HG02852 (cell line): ENCODE results near the gene TMEM45A.
"Not testable (repeated sequence)": the region's sequence is repeated elsewhere in the genome, so short reads cannot be mapped to it uniquely, and the experiment has no call there.

Experiments
- ATAC-seq: cut with Tn5 transposase; IDR thresholded peaks from one replicate; pipeline ENCODE4 v1.9.1; 2021; ENCODE audit warnings: mild to moderate bottlenecking, moderate library complexity; ENCODE audit not compliant: unreplicated experiment

The TMEM45A gene

GRCh38 chr3:100482176-100482575 lies 10.2 kb upstream of the TMEM45A start:
- ATAC-seq, result no peak

GRCh38 chr3:100483529-100483928 lies 8.9 kb upstream of the TMEM45A start:
- ATAC-seq, result no peak

- no peak for ATAC-seq
These were observed 5.6 kb upstream of the TMEM45A start for GRCh38 chr3:100486808-100487207.

GRCh38 chr3:100489118-100489517 lies 3.3 kb upstream of the TMEM45A start:
- no peak for ATAC-seq

- ATAC-seq, result no peak
These were observed 4.4 kb downstream of the TMEM45A start for GRCh38 chr3:100496711-100497261.

GRCh38 chr3:100499651-100500050 lies 7.2 kb downstream of the TMEM45A start:
- no peak for ATAC-seq

- no peak for ATAC-seq
These were observed 8.0 kb downstream of the TMEM45A start for GRCh38 chr3:100500320-100500880.

GRCh38 chr3:100503448-100503847 lies 11.0 kb downstream of the TMEM45A start:
- no peak for ATAC-seq

- ATAC-seq, result no peak
These were observed 13.9 kb downstream of the TMEM45A start for GRCh38 chr3:100506355-100506754.

GRCh38 chr3:100509818-100510217 lies 17.4 kb downstream of the TMEM45A start:
- ATAC-seq, result not testable (repeated sequence)

GRCh38 chr3:100516232-100516631 lies 23.8 kb downstream of the TMEM45A start:
- ATAC-seq, result no peak

GRCh38 chr3:100516838-100517237 lies 24.4 kb downstream of the TMEM45A start:
- no peak for ATAC-seq

- ATAC-seq, result no peak
These were observed 24.9 kb downstream of the TMEM45A start for GRCh38 chr3:100517276-100517675.

- ATAC-seq, result no peak
These were observed 25.8 kb downstream of the TMEM45A start for GRCh38 chr3:100518244-100518643.

- ATAC-seq, result no peak
These were observed 26.6 kb downstream of the TMEM45A start for GRCh38 chr3:100518983-100519382.

- no peak for ATAC-seq
These were observed 29.0 kb downstream of the TMEM45A start for GRCh38 chr3:100521439-100521845.

GRCh38 chr3:100522125-100522524 lies 29.7 kb downstream of the TMEM45A start:
- no peak for ATAC-seq

GRCh38 chr3:100523050-100523760 lies 30.8 kb downstream of the TMEM45A start:
- ATAC-seq, result no peak

- no peak for ATAC-seq
These were observed 33.6 kb downstream of the TMEM45A start for GRCh38 chr3:100525753-100526612.

GRCh38 chr3:100526613-100527346 lies 34.4 kb downstream of the TMEM45A start:
- ATAC-seq, result no peak

GRCh38 chr3:100527347-100527735 lies 34.9 kb downstream of the TMEM45A start:
- no peak for ATAC-seq
